22Rv1 (cell line): ENCODE data around the gene HIPK4.
"Not testable (repeated sequence)": the region's sequence is repeated elsewhere in the genome, so short reads cannot be mapped to it uniquely, and the experiment has no call there.

ENCODE experiments used
- H3K27ac ChIP-seq: fragments of 450-650 bp; 2 replicates; pipeline ENCODE4 v1.5.1; 2017
- CTCF ChIP-seq: fragments of 450-650 bp; IDR thresholded peaks from 2 replicates; pipeline ENCODE4 v1.5.1; 2017; ENCODE audit warnings: mild to moderate bottlenecking
- ZFX ChIP-seq: fragments of 450-650 bp; IDR thresholded peaks from 2 replicates; pipeline ENCODE4 v1.6.1; 2017; ENCODE audit warnings: antibody characterized with exemption, borderline replicate concordance

HIPK4 gene

GRCh38 chr19:40414542-40415535 lies 24.9 kb upstream of the HIPK4 start:
- H3K27ac ChIP-seq, result no peak overlapping the region
- no peak for TF ChIP-seq ZFX
- TF ChIP-seq CTCF, result no peak

GRCh38 chr19:40413291-40413845 lies 23.4 kb upstream of the HIPK4 start, which contains the start of gene PRX:
PRX (minus strand) TSS chr19:40413378; CDS start chr19:40407932, 5,446 bp downstream.
- TF ChIP-seq CTCF (no peak), ZFX (no peak)

GRCh38 chr19:40412866-40413265 lies 22.9 kb upstream of the HIPK4 start:
- TF ChIP-seq ZFX (no peak), CTCF (no peak)
- no peak overlapping the region for H3K27ac ChIP-seq

More at GRCh38 chr19:40413291-40413845, 23.4 kb upstream of the HIPK4 start, which contains the start of gene PRX:
- no peak within 1 kb of the TSS for H3K27ac ChIP-seq

- no peak overlapping the region for H3K27ac ChIP-seq
- TF ChIP-seq ZFX, result no peak
- no peak for TF ChIP-seq CTCF
Observed at GRCh38 chr19:40411958-40412499, 22.0 kb upstream of the HIPK4 start.

GRCh38 chr19:40411125-40411842 lies 21.3 kb upstream of the HIPK4 start:
- no peak overlapping the region for H3K27ac ChIP-seq
- TF ChIP-seq CTCF, result no peak
- TF ChIP-seq ZFX, result no peak

- no peak for TF ChIP-seq CTCF
- TF ChIP-seq ZFX, result no peak
- no peak overlapping the region for H3K27ac ChIP-seq
Observed at GRCh38 chr19:40410030-40410389, 20.0 kb upstream of the HIPK4 start.

GRCh38 chr19:40408598-40408925 lies 18.6 kb upstream of the HIPK4 start:
- not testable (repeated sequence) for H3K27ac ChIP-seq
